ENCODE measurements around the gene SPPL2C.

DNA sequence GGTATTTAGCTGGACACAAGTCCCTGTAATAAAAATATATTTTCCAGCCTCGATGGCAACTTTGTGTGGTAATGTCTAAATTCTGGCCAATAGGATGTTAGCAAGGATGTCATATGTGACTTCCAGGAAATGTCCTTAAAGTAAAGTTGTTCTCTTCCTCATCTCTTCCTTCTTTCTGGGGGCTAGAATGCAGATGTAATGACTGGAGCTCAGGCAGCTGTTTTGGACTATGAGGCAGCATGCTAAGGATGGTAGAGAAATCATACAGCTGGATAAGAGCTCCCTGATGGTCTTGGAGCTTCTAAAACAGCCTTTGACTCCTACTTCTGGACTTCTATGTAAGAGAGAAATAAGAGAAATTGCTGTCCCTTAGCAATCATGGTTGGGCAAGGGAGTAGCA, 32.8 kb downstream of the SPPL2C start:
- TF ChIP-seq, protein P1, sequence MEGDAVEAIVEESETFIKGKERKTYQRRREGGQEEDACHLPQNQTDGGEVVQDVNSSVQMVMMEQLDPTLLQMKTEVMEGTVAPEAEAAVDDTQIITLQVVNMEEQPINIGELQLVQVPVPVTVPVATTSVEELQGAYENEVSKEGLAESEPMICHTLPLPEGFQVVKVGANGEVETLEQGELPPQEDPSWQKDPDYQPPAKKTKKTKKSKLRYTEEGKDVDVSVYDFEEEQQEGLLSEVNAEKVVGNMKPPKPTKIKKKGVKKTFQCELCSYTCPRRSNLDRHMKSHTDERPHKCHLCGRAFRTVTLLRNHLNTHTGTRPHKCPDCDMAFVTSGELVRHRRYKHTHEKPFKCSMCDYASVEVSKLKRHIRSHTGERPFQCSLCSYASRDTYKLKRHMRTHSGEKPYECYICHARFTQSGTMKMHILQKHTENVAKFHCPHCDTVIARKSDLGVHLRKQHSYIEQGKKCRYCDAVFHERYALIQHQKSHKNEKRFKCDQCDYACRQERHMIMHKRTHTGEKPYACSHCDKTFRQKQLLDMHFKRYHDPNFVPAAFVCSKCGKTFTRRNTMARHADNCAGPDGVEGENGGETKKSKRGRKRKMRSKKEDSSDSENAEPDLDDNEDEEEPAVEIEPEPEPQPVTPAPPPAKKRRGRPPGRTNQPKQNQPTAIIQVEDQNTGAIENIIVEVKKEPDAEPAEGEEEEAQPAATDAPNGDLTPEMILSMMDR (IDR thresholded peaks at IDR 0.05): no peak
- TF ChIP-seq POLR2A (IDR thresholded peaks at IDR 0.05): no peak
